Measurements from ENCODE around the gene FSIP1.

FSIP1 gene

GRCh38 chr15:39618063-39618823, 164.4 kb downstream of the FSIP1 start:
- DNase-seq (ENCODE audit: low spot score): no peak

- DNase-seq (ENCODE audit: low spot score): no peak
These were observed 165.7 kb downstream of the FSIP1 start for GRCh38 chr15:39616731-39617455.

DNA sequence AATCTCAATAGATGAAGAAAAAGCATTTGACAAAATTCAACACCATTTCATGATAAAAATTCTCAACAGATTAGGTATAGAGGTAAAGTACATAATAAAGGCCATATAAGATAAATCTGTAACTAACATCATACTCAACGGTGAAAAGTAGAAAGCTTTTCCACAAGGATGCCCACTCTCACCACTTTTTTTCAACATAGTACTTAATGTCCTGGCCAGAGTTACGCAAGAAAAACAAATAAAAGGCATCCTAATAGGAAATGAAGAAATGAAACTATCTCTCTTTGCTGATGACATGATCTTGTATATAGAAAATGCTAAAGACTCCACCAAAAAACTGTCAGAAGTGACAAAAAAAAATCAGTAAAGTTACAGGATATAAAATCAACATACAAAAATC, 168.8 kb downstream of the FSIP1 start:
- no peak for DNase-seq (ENCODE audit: low spot score)

DNA sequence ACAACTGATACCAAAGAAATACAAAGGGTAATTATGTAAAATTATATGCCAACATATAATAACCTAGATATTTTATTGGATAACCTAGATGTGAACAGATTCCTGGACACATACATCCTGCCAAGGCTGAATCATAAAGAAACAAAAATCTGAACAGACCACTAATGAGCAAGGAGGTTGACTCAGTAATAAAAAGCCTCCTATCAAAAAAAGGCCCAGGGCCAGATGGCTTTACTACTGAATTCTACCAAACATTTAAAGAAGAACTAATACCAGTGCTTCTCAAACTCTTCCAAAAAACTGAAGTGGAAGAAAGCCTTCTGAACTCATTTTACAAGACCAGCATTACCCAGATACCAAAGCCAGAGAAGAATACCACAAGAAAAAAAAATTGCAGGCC, 169.4 kb downstream of the FSIP1 start:
- no peak for DNase-seq (ENCODE audit: low spot score)

GRCh38 chr15:39610665-39611064, 172.0 kb downstream of the FSIP1 start:
- DNase-seq (ENCODE audit: low spot score): no peak

GRCh38 chr15:39609166-39609916, 173.3 kb downstream of the FSIP1 start:
- DNase-seq (ENCODE audit: low spot score): no peak

DNA sequence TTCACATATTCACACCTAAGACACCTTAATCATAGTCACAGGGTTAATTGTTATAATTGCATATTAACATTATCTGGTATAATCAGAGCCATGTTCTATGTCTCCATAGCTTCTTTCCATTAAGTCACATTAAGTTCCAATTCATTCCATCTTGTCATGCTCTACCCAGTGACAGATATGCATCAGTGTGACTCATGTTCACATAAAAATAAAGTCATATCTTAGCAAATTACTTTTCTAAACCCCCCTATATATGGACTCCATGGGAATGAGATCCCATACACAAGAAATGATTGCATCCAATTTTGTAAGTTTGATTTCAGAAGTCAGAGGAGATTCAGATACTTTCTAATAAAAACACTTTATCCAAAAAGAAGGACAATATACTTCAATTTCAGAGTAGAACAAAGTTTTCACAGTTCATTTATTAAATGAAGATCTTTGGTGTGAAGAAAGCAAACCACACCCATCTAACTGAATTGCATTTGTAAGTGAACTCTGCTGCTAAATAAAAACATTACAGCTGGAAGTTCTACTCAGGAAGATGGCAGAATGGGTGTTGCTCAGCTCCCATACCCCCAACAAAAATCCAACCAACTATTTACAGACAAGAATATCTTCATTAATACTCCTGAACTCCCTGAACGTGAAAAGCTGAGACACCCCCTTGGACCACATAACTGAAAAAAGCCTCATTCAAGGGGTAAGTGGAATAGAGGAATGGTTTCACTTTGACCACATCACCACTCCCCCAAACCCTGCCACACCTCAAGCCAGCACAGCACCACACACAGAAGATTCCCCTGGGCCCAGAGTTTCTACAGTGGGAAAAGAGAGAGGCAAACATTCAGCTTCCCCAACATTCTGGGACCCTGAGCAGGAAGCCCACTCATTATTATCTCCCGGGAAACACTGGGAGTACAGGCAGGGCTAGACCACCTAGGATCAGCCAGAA, 174.2 kb downstream of the FSIP1 start:
- DNase-seq (ENCODE audit: low spot score): no peak

DNA sequence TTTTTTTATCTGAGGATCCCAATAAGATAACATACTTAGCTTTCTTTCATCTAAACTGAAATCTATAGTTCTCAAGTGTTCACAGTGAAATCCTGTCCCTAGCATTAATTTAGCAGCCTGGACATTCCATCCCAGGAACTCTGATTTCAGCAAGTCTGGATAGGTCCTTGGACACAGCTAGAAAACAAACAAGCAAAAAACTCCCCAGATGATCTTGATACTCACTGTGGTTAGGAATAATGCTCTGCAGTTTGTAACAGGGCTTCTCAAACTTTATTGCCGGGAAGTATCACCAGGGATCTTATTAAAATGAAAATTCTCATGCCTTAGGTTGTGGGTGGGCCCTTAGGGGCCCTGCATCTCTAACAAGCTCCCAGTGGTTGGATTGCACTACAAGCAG, 177.5 kb downstream of the FSIP1 start:
- no peak for DNase-seq (ENCODE audit: low spot score)

GRCh38 chr15:39602143-39602542, 180.5 kb downstream of the FSIP1 start:
- no peak for DNase-seq (ENCODE audit: low spot score)

DNA sequence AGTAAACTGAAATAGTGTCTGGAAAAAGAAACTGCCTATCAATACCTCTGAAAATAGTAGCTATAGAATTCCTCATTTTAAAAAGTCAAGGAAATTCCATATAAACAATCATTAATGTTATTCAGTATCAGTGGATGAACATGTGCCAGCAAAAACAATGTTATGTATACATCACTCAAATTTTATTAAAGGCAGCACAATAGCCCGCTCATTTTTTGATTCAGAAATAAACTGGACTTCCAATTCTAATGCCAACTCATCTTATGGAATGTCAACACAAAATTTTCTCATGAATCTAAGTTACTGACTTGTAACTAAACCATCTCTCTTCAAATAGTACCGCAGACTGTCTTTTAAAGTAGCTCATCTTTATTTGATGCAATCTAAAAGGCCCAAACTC, 182.8 kb downstream of the FSIP1 start:
- DNase-seq (ENCODE audit: low spot score): no peak

DNA sequence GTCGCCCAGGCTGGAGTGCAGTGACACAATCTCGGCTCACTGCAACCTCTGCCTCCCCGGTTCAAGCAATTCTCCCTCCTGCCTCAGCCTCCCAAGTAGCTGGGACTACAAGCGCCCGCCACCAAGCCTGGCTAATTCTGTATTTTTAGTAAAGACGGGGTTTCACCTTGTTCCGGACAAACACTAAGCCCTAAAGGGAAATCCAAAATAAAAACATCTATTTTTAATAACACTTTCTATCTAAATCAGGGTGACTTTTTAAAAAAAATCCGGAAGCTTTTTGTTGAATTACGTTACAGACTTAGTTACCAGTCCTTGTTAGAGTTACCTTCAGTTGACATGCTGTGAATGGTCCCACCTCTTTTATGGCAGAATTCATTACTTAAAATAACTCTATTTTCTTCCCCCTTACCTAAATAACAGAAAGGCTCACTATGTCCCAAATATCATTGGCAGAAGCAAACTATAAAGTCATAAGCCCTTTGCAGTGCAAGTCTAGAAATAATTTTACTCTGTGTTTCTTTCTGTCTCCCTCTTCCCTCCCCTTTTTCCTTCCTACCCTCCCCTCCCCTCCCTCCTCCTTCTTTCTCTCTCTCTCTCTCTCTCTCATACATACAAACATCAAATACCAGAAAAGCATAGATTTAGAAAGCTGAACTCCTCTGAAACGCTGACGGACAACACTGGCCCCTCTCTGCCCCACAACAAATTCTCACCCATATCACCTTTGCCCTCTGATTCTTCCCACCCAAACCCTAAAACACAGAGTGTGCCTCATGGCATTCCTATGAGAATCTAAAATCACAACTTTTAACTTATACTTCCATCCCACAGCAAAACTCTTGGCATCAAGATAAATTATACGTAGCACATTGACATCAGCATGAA, 183.4 kb downstream of the FSIP1 start:
- no peak for DNase-seq (ENCODE audit: low spot score)

DNA sequence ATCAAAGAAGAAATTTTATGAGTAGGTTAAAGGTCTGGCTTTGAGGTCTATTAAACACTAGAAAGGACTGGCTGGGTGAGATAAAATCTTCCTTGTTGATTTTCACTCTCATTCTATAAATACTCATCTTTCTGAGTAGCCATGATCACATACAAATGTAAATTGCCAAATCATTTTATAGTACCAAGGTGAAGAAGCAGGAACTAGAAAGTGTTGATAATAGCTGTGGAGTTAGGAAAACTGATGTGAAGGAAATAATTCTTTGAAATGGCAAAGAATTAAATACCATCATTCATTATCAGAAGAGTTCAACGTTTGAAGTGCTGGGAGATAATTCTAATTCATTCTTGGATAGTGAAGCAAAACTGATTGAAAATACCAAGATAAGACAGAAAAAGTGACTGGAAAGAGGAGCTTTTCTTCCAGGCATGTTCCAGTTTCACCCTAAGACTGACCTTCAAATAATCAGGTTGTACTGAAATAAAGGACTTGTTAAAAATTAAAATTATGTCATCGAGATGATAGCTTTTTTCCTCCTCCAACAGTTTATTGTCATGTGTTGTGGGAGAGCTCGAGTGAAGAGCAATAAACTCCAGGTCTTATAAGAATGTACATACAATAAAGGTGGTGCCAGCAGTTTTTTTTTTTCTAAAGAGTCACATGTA, 184.3 kb downstream of the FSIP1 start:
- DNase-seq (ENCODE audit: low spot score): no peak

DNA sequence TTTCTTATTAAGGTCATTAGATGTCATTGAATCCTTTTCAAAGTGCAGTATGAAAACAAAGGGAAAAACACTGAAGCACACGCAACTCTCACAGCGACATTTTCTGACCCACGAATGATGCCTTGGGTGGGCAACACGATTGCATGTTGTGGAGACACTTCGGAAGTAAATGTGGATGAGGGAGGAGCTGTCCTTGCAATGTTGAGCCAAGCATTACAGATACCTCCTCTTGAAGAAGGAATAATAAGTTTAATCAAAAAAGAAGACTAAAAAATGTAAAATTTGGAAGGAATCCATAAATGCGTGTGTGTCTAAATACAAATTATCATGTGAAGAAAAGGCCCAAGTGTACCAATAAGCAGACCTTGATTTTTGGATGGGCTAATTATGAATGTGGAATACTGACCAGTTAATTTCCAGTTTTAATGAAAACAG, 184.9 kb downstream of the FSIP1 start:
- DNase-seq (ENCODE audit: low spot score): no peak

GRCh38 chr15:39597336-39597735, 185.3 kb downstream of the FSIP1 start:
- DNase-seq (ENCODE audit: low spot score): no peak

DNA sequence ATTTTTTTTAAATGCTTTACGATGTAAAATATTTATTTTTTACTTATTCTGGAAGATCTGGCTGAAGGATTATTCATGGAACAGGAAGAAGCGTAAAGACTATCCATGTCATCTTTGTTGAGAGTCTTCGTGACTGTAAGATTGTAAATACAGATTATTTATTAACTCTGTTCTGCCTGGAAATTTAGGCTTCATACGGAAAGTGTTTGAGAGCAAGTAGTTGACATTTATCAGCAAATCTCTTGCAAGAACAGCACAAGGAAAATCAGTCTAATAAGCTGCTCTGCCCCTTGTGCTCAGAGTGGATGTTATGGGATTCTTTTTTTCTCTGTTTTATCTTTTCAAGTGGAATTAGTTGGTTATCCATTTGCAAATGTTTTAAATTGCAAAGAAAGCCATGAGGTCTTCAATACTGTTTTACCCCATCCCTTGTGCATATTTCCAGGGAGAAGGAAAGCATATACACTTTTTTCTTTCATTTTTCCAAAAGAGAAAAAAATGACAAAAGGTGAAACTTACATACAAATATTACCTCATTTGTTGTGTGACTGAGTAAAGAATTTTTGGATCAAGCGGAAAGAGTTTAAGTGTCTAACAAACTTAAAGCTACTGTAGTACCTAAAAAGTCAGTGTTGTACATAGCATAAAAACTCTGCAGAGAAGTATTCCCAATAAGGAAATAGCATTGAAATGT, 186.1 kb downstream of the FSIP1 start:
- DNase-seq (ENCODE audit: low spot score): no peak

DNA sequence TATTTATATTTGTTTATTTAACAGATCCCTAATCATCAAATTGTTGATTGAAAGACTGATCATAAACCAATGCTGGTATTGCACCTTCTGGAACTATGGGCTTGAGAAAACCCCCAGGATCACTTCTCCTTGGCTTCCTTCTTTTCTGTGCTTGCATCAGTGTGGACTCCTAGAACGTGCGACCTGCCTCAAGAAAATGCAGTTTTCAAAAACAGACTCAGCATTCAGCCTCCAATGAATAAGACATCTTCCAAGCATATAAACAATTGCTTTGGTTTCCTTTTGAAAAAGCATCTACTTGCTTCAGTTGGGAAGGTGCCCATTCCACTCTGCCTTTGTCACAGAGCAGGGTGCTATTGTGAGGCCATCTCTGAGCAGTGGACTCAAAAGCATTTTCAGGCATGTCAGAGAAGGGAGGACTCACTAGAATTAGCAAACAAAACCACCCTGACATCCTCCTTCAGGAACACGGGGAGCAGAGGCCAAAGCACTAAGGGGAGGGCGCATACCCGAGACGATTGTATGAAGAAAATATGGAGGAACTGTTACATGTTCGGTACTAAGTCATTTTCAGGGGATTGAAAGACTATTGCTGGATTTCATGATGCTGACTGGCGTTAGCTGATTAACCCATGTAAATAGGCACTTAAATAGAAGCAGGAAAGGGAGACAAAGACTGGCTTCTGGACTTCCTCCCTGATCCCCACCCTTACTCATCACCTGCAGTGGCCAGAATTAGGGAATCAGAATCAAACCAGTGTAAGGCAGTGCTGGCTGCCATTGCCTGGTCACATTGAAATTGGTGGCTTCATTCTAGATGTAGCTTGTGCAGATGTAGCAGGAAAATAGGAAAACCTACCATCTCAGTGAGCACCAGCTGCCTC, 187.1 kb downstream of the FSIP1 start:
- DNase-seq (ENCODE audit: low spot score): no peak

GRCh38 chr15:39594446-39595337, 187.9 kb downstream of the FSIP1 start:
- no peak for DNase-seq (ENCODE audit: low spot score)
